ENCODE data around the gene XRCC4. TPM values are rescaled to one million over a fixed set of nuclear protein-coding genes. Genes with fewer than 3 reads are reported as not detected.

Gene XRCC4
- total RNA-seq, 3 donors from 2014 or later: 8.8 to 10.8 (median 10.4) TPM

- TF ChIP-seq POLR2A (IDR thresholded peaks at IDR 0.05) (no peak), POLR2AphosphoS5 (IDR thresholded peaks at IDR 0.05) (no peak), CTCF (IDR thresholded peaks at IDR 0.05) (no peak)
- Histone ChIP-seq H3K36me3 (no peaks in the 10 kb centered on the region), H3K27me3 (no peaks in the 10 kb centered on the region), H3K27ac (no peak overlapping the region), H3K4me3 (no peak overlapping the region), H3K9me3 (peaks cover 4 to 13% of the 10 kb centered on the region in 2 donors), H3K4me1 (no peaks in the 10 kb centered on the region)
- intact Hi-C loops (cut with DNase I; ENCODE audit: low total_unique reads): no loop called here
- no peak for DNase-seq (ENCODE audit: low spot score in 2 of 2)
Measured at GRCh38 chr5:83362526-83362925, 285.2 kb downstream of the XRCC4 start.

GRCh38 chr5:83363111-83363885 lies 286.0 kb downstream of the XRCC4 start:
- H3K4me3 ChIP-seq: no peak overlapping the region
- intact Hi-C loops (cut with DNase I; ENCODE audit: low total_unique reads): no loop called here
- H3K9me3 ChIP-seq: peaks cover 4 to 13% of the 10 kb centered on the region in 2 donors
- no peaks in the 10 kb centered on the region for H3K27me3 ChIP-seq
- H3K36me3 ChIP-seq: no peaks in the 10 kb centered on the region
- H3K27ac ChIP-seq: no peak overlapping the region
- H3K4me1 ChIP-seq: no peaks in the 10 kb centered on the region
- TF ChIP-seq CTCF (IDR thresholded peaks at IDR 0.05) (no peak), POLR2AphosphoS5 (IDR thresholded peaks at IDR 0.05) (no peak), POLR2A (IDR thresholded peaks at IDR 0.05) (no peak)
- DNase-seq (ENCODE audit: low spot score in 2 of 2): no peak

- intact Hi-C loops (cut with DNase I; ENCODE audit: low total_unique reads): no loop called here
- TF ChIP-seq POLR2A (IDR thresholded peaks at IDR 0.05) (no peak), POLR2AphosphoS5 (IDR thresholded peaks at IDR 0.05) (no peak), CTCF (IDR thresholded peaks at IDR 0.05) (no peak)
- H3K4me3 ChIP-seq: no peak overlapping the region
Measured at GRCh38 chr5:83363886-83364275, 286.5 kb downstream of the XRCC4 start.

GRCh38 chr5:83364312-83365299 lies 287.3 kb downstream of the XRCC4 start:
- Histone ChIP-seq H3K4me1 (no peaks in the 10 kb centered on the region), H3K36me3 (no peaks in the 10 kb centered on the region)
- intact Hi-C loops (cut with DNase I; ENCODE audit: low total_unique reads): no loop called here

More at GRCh38 chr5:83363886-83364275, 286.5 kb downstream of the XRCC4 start:
- Histone ChIP-seq H3K27ac (no peak overlapping the region), H3K27me3 (no peaks in the 10 kb centered on the region), H3K36me3 (no peaks in the 10 kb centered on the region), H3K4me1 (no peaks in the 10 kb centered on the region), H3K9me3 (peaks cover 4 to 13% of the 10 kb centered on the region in 2 donors)
- DNase-seq (ENCODE audit: low spot score in 2 of 2): no peak

More at GRCh38 chr5:83364312-83365299, 287.3 kb downstream of the XRCC4 start:
- H3K9me3 ChIP-seq: peaks cover 4 to 13% of the 10 kb centered on the region in 2 donors
- no peak for DNase-seq (ENCODE audit: low spot score in 2 of 2)
- no peaks in the 10 kb centered on the region for H3K27me3 ChIP-seq
- no peak overlapping the region for H3K4me3 ChIP-seq
- no peak overlapping the region for H3K27ac ChIP-seq
- no peak for TF ChIP-seq CTCF (IDR thresholded peaks at IDR 0.05)
- TF ChIP-seq POLR2A (IDR thresholded peaks at IDR 0.05): no peak
- no peak for TF ChIP-seq POLR2AphosphoS5 (IDR thresholded peaks at IDR 0.05)

All from breast epithelium (tissue), 4 donors.